HepG2 (cell line): ENCODE measurements around the gene COX4I2. TPM values are rescaled to one million over a fixed set of nuclear protein-coding genes. Genes with fewer than 3 reads are reported as not detected.

Experiments
- ARHGAP35 ChIP-seq: sonication (generic); formaldehyde crosslinking; IDR thresholded peaks from 2 replicates; pipeline ENCODE4 v1.9.0; 2022; ENCODE audit warnings: mild to moderate bottlenecking, inconsistent platforms, moderate library complexity, missing genetic modification reagents, borderline replicate concordance
- ATF2 ChIP-seq: sonication (generic); formaldehyde crosslinking; IDR thresholded peaks from 2 replicates; pipeline ENCODE4 v1.4.0; 2020; ENCODE audit warnings: missing genetic modification reagents
- CTCF ChIP-seq: sonication (generic); formaldehyde crosslinking; IDR thresholded peaks from 2 replicates; pipeline ENCODE4 v1.5.0; 2020; ENCODE audit warnings: mild to moderate bottlenecking, missing genetic modification reagents, moderate library complexity
- GZF1 ChIP-seq: sonication (generic); formaldehyde crosslinking; IDR thresholded peaks from 2 replicates; pipeline ENCODE4 v1.5.1; 2020; ENCODE audit warnings: mild to moderate bottlenecking, missing genetic modification reagents
- JUND ChIP-seq: sonication (generic); formaldehyde crosslinking; IDR thresholded peaks from 2 replicates; pipeline ENCODE4 v1.8.0; 2022; ENCODE audit warnings: mild to moderate bottlenecking, missing genetic modification reagents
- MTA3 ChIP-seq: sonication (generic); formaldehyde crosslinking; IDR thresholded peaks from 2 replicates; pipeline ENCODE4 v1.4.0; 2020; ENCODE audit warnings: missing genetic modification reagents
- PHF8 ChIP-seq: sonication (generic); formaldehyde crosslinking; IDR thresholded peaks from 2 replicates; pipeline ENCODE4 v1.5.0; 2020; ENCODE audit warnings: missing genetic modification reagents
- ZBTB14 ChIP-seq: sonication (generic); formaldehyde crosslinking; IDR thresholded peaks from 2 replicates; pipeline ENCODE4 v1.4.0; 2020; ENCODE audit warnings: missing genetic modification reagents
- ZFP36 ChIP-seq: fragments of 150-350 bp; IDR thresholded peaks from 2 replicates; pipeline ENCODE4 v1.6.1; 2018; ENCODE audit warnings: borderline replicate concordance, low read length, low read depth; ENCODE audit not compliant: partially characterized antibody
- ZNF121 ChIP-seq: sonication (generic); formaldehyde crosslinking; IDR thresholded peaks from 2 replicates; pipeline ENCODE4 v1.5.0; 2020; ENCODE audit warnings: mild to moderate bottlenecking, missing genetic modification reagents
- ZNF329 ChIP-seq: sonication (generic); formaldehyde crosslinking; IDR thresholded peaks from 2 replicates; pipeline ENCODE4 v1.9.0; 2021; ENCODE audit warnings: low read depth, mild to moderate bottlenecking, missing genetic modification reagents
- ZNF34 ChIP-seq: sonication (generic); formaldehyde crosslinking; IDR thresholded peaks from 2 replicates; pipeline ENCODE4 v1.4.0; 2020; ENCODE audit warnings: mild to moderate bottlenecking, missing genetic modification reagents, borderline replicate concordance
- ZNF362 ChIP-seq: sonication (generic); formaldehyde crosslinking; IDR thresholded peaks from 2 replicates; pipeline ENCODE4 v1.4.0; 2020; ENCODE audit warnings: missing genetic modification reagents, mild to moderate bottlenecking, borderline replicate concordance
- ZNF558 ChIP-seq: sonication (generic); formaldehyde crosslinking; IDR thresholded peaks from 2 replicates; pipeline ENCODE4 v1.9.0; 2022; ENCODE audit warnings: mild to moderate bottlenecking, missing genetic modification reagents, borderline replicate concordance
- ZNF564 ChIP-seq: sonication (generic); formaldehyde crosslinking; IDR thresholded peaks from 2 replicates; pipeline ENCODE4 v1.8.1; 2023; ENCODE audit warnings: mild to moderate bottlenecking, missing genetic modification reagents
- polyA plus RNA-seq, 8 experiments: library from polyadenylated mRNA; depleted of rRNA in 3 of 8; stranded (reverse) in 7 of 8; unstranded in 1 of 8; fragments of >200 nt; fragmentation: Illumina TruSeq in 4 of 8; extraction: Trizol in 4 of 8; gene quantifications; 2 replicates each; pipeline versions ENCODE4 v1.2.1 to v1.2.3, GENCODE V29; 2011 to 2016; ENCODE audit warnings: low read depth in 4 of 8, missing spikeins in 1 of 8, mixed read lengths in 1 of 8; ENCODE audit not compliant: insufficient read depth in 1 of 8
- total RNA-seq, 5 experiments: library from RNA; depleted of rRNA; stranded (reverse); fragments of >200 nt; fragmentation: Illumina TruSeq; extraction: Trizol; gene quantifications; 2 replicates each; pipeline ENCODE4 v1.2.3, GENCODE V29; 2016; ENCODE audit warnings: low read depth in 1 of 5
- TF ChIP-seq, protein P1 (sequence below): sonication (generic); formaldehyde crosslinking; IDR thresholded peaks from 2 replicates; pipeline ENCODE4 v1.9.0; 2022; ENCODE audit warnings: missing genetic modification reagents, mild to moderate bottlenecking, borderline replicate concordance
- TF ChIP-seq, protein P2 (sequence below): sonication (generic); formaldehyde crosslinking; IDR thresholded peaks from 2 replicates; pipeline ENCODE4 v1.5.0; 2020; ENCODE audit warnings: missing genetic modification reagents

The COX4I2 gene
- total and polyA plus RNA-seq, 2 of the 13 experiments (the other 11 are each of a cell fraction or from before 2014, with no cell fraction given) = 1.1 TPM; not detected in 1

GRCh38 chr20:31608251-31608945, 29.3 kb upstream of the COX4I2 start (continued):
- TF ChIP-seq ATF2 (CRISPR knock-in tag) (peak; percentile 99), CTCF (CRISPR knock-in tag) (peak; percentile 45; the same call in 1 of the 2 replicates), ZNF564 (CRISPR knock-in tag) (peak; percentile 99), PHF8 (CRISPR knock-in tag) (peak; percentile 64), ZNF362 (CRISPR knock-in tag) (peak; percentile 94), ZNF329 (0 out of 2 replicates have a peak, but pooled peaks have one; percentile 70), ZNF34 (CRISPR knock-in tag) (peak; percentile 98; the same call in 1 of the 2 replicates), JUND (peak; percentile 96), GZF1 (CRISPR knock-in tag) (peak; percentile 82; the same call in 1 of the 2 replicates), ZBTB14 (CRISPR knock-in tag) (peak; percentile 73), MTA3 (CRISPR knock-in tag) (no peak), ZNF121 (CRISPR knock-in tag) (peak; percentile 97), ZNF558 (CRISPR knock-in tag) (0 out of 2 replicates have a peak, but pooled peaks have one; percentile 81), ARHGAP35 (CRISPR knock-in tag) (peak; percentile 99), ZFP36 (no peak)
- TF ChIP-seq, protein P1, sequence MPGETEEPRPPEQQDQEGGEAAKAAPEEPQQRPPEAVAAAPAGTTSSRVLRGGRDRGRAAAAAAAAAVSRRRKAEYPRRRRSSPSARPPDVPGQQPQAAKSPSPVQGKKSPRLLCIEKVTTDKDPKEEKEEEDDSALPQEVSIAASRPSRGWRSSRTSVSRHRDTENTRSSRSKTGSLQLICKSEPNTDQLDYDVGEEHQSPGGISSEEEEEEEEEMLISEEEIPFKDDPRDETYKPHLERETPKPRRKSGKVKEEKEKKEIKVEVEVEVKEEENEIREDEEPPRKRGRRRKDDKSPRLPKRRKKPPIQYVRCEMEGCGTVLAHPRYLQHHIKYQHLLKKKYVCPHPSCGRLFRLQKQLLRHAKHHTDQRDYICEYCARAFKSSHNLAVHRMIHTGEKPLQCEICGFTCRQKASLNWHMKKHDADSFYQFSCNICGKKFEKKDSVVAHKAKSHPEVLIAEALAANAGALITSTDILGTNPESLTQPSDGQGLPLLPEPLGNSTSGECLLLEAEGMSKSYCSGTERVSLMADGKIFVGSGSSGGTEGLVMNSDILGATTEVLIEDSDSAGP = peak; percentile 98
- TF ChIP-seq, protein P2, sequence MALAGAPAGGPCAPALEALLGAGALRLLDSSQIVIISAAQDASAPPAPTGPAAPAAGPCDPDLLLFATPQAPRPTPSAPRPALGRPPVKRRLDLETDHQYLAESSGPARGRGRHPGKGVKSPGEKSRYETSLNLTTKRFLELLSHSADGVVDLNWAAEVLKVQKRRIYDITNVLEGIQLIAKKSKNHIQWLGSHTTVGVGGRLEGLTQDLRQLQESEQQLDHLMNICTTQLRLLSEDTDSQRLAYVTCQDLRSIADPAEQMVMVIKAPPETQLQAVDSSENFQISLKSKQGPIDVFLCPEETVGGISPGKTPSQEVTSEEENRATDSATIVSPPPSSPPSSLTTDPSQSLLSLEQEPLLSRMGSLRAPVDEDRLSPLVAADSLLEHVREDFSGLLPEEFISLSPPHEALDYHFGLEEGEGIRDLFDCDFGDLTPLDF = peak; percentile 93
